Renal cortical epithelial cell (primary cell): ENCODE results near the gene CBARP. TPM values are rescaled to one million over a fixed set of nuclear protein-coding genes. Genes with fewer than 3 reads are reported as not detected.

Experiments used
- DNase-seq: peaks from one replicate; pipeline ENCODE4 v3.0.0-alpha.2; 2011; ENCODE audit warnings: low read depth
- total RNA-seq: library from RNA; depleted of rRNA; stranded (reverse); fragments of >200 nt; gene quantifications from 2 replicates; pipeline ENCODE4 v1.2.3, GENCODE V29; 2014

The CBARP gene
- total RNA-seq, 1 donor from 2014 or later = 4.3 TPM

- DNase-seq = no peak
Measured at GRCh38 chr19:1227304-1228054, 10.3 kb downstream of the CBARP start.

- DNase-seq = no peak
Measured at GRCh38 chr19:1226522-1227303, 11.1 kb downstream of the CBARP start.

- DNase-seq = no peak
Measured at GRCh38 chr19:1226227-1226518, 11.6 kb downstream of the CBARP start.

- DNase-seq = no peak
Measured at GRCh38 chr19:1225440-1226226, 12.2 kb downstream of the CBARP start.

GRCh38 chr19:1224847-1225246, 13.0 kb downstream of the CBARP start:
- DNase-seq = no peak

GRCh38 chr19:1224047-1224825, 13.6 kb downstream of the CBARP start:
- DNase-seq = no peak

- DNase-seq = no peak
Measured at GRCh38 chr19:1223018-1223855, 14.6 kb downstream of the CBARP start.

- DNase-seq = no peak
Measured at GRCh38 chr19:1222394-1222793, 15.4 kb downstream of the CBARP start.

GRCh38 chr19:1221904-1222255, 15.9 kb downstream of the CBARP start:
- DNase-seq = no peak

- no peak for DNase-seq
Measured at GRCh38 chr19:1220976-1221903, 16.6 kb downstream of the CBARP start.

GRCh38 chr19:1220477-1220930, 17.3 kb downstream of the CBARP start:
- no peak for DNase-seq

GRCh38 chr19:1219786-1220476, 17.9 kb downstream of the CBARP start:
- no peak for DNase-seq

GRCh38 chr19:1218751-1219567, 18.8 kb downstream of the CBARP start:
- no peak for DNase-seq

- DNase-seq = no peak
Measured at GRCh38 chr19:1217366-1217765, 20.4 kb downstream of the CBARP start.

- DNase-seq = no peak
Measured at GRCh38 chr19:1216756-1217155, 21.0 kb downstream of the CBARP start.

- DNase-seq = peak; percentile 48
Measured at GRCh38 chr19:1214862-1215731, 22.7 kb downstream of the CBARP start.

GRCh38 chr19:1214299-1214861, 23.4 kb downstream of the CBARP start:
- no peak for DNase-seq
